KOPT-K1 (cell line): ENCODE measurements around the gene S100Z.
A peak's percentile ranks its signal among the peaks of the same experiment; 100 is the strongest.
"Not testable (repeated sequence)": the region's sequence is repeated elsewhere in the genome, so short reads cannot be mapped to it uniquely, and the experiment has no call there.

Experiments used
- H3K27ac ChIP-seq: fragments of 200-600 bp; sonication (generic); 2 replicates; pipeline ENCODE4 v1.5.1; 2016; ENCODE audit warnings: antibody characterized with exemption, mild to moderate bottlenecking, low read depth, low read length; ENCODE audit not compliant: poor library complexity, severe bottlenecking
- H3K36me3 ChIP-seq: fragments of 200-600 bp; sonication (generic); 2 replicates; pipeline ENCODE4 v1.5.1; 2017; ENCODE audit warnings: antibody characterized with exemption, mild to moderate bottlenecking, low read length, moderate library complexity; ENCODE audit not compliant: insufficient read depth
- H3K9me3 ChIP-seq: fragments of 200-600 bp; sonication (generic); 2 replicates; pipeline ENCODE4 v1.5.1; 2017; ENCODE audit warnings: antibody characterized with exemption, low read length, mild to moderate bottlenecking; ENCODE audit not compliant: insufficient read depth, poor library complexity, severe bottlenecking

S100Z gene

GRCh38 chr5:76818844-76819831 is 30.7 kb upstream of the S100Z start, which contains the start of gene F2RL1:
Gene F2RL1, plus strand, starts transcription at chr5:76819030. Its CDS starts 153 bp downstream, at chr5:76819183.
- H3K36me3 ChIP-seq, result no peaks in the 10 kb centered on the region
- H3K27ac ChIP-seq, result no peak within 1 kb of the TSS

GRCh38 chr5:76819851-76820525 is 29.8 kb upstream of the S100Z start:
- Histone ChIP-seq H3K9me3 (no peaks in the 10 kb centered on the region), H3K36me3 (no peaks in the 10 kb centered on the region), H3K27ac (no peak overlapping the region)

More at GRCh38 chr5:76818844-76819831, 30.7 kb upstream of the S100Z start, which contains the start of gene F2RL1:
- no peaks in the 10 kb centered on the region for H3K9me3 ChIP-seq

GRCh38 chr5:76820526-76820890 is 29.3 kb upstream of the S100Z start:
- H3K9me3 ChIP-seq, result no peaks in the 10 kb centered on the region
- no peaks in the 10 kb centered on the region for H3K36me3 ChIP-seq
- H3K27ac ChIP-seq, result no peak overlapping the region

- no peak overlapping the region for H3K27ac ChIP-seq
- H3K9me3 ChIP-seq, result no peaks in the 10 kb centered on the region
- no peaks in the 10 kb centered on the region for H3K36me3 ChIP-seq
Measured at GRCh38 chr5:76821136-76821535, 28.7 kb upstream of the S100Z start.

- not testable (repeated sequence) for H3K27ac ChIP-seq, H3K36me3 ChIP-seq, H3K9me3 ChIP-seq
Measured at GRCh38 chr5:76822105-76822731, 27.6 kb upstream of the S100Z start.

GRCh38 chr5:76826416-76826815 is 23.4 kb upstream of the S100Z start:
- not testable (repeated sequence) for H3K9me3 ChIP-seq, H3K27ac ChIP-seq, H3K36me3 ChIP-seq

GRCh38 chr5:76831110-76831452 is 18.7 kb upstream of the S100Z start:
- Histone ChIP-seq H3K27ac (no peak overlapping the region), H3K36me3 (no peaks in the 10 kb centered on the region), H3K9me3 (no peaks in the 10 kb centered on the region)

GRCh38 chr5:76836181-76836580 is 13.6 kb upstream of the S100Z start:
- H3K27ac ChIP-seq, result no peak overlapping the region
- no peaks in the 10 kb centered on the region for H3K36me3 ChIP-seq
- no peaks in the 10 kb centered on the region for H3K9me3 ChIP-seq

GRCh38 chr5:76836585-76836984 is 13.2 kb upstream of the S100Z start:
- no peaks in the 10 kb centered on the region for H3K36me3 ChIP-seq
- H3K9me3 ChIP-seq, result no peaks in the 10 kb centered on the region
- H3K27ac ChIP-seq, result no peak overlapping the region

GRCh38 chr5:76838481-76839261 is 11.1 kb upstream of the S100Z start:
- H3K9me3 ChIP-seq, result no peaks in the 10 kb centered on the region
- H3K27ac ChIP-seq, result no peak overlapping the region
- no peaks in the 10 kb centered on the region for H3K36me3 ChIP-seq

GRCh38 chr5:76841361-76841760 is 8.5 kb upstream of the S100Z start:
- no peaks in the 10 kb centered on the region for H3K36me3 ChIP-seq
- H3K27ac ChIP-seq, result no peak overlapping the region
- H3K9me3 ChIP-seq, result peaks cover 4% of the 10 kb centered on the region

- H3K36me3 ChIP-seq, result no peaks in the 10 kb centered on the region
- H3K9me3 ChIP-seq, result peaks cover 4% of the 10 kb centered on the region
- H3K27ac ChIP-seq, result no peak overlapping the region
Measured at GRCh38 chr5:76845890-76846289, 3.9 kb upstream of the S100Z start.

- H3K9me3 ChIP-seq, result peaks cover 10% of the 10 kb centered on the region
- H3K36me3 ChIP-seq, result no peaks in the 10 kb centered on the region
- H3K27ac ChIP-seq, result peak overlapping the region; percentile 99
Measured at GRCh38 chr5:76850543-76851145, 830 bp downstream of the S100Z start.

GRCh38 chr5:76851728-76852369 is 2.0 kb downstream of the S100Z start:
- Histone ChIP-seq H3K27ac (peak overlapping the region; percentile 99), H3K9me3 (peaks cover 7% of the 10 kb centered on the region), H3K36me3 (no peaks in the 10 kb centered on the region)
